Naive thymus-derived CD8-positive, alpha-beta T cell (primary cell): ENCODE results near the gene SEC24C. TPM values are rescaled to one million over a fixed set of nuclear protein-coding genes. Genes with fewer than 3 reads are reported as not detected.
"Not testable (repeated sequence)": the region's sequence is repeated elsewhere in the genome, so short reads cannot be mapped to it uniquely, and the experiment has no call there.

Experiments used
- ATAC-seq, 2 donors: fragments of 150-1000 bp; cut with Tn5 transposase in 1 of 2; sonication (Bioruptor Pico), chemical (Tn5 transposase) in 1 of 2; 1 replicate in 1 of 2; 2 replicates in 1 of 2; pipeline ENCODE4 v1.10.0; 2021; ENCODE audit warnings: mild to moderate bottlenecking in 2 of 2, moderate library complexity in 2 of 2
- POLR2A ChIA-PET: fragments of 350-600 bp; sonication (Branson Sonifier 250); formaldehyde crosslinking; loops from one replicate; lab custom pipeline; 2021; ENCODE audit warnings: antibody characterized with exemption; lab: Charles Lee
- DNase-seq, 10 donors: peaks; one replicate each; pipeline versions ENCODE4 v3.0.0 to v3.0.0-alpha.2; 2020 to 2022
- H3K27ac Mint-ChIP-seq, 10 donors: one replicate each; pipeline ENCODE4 v1.8.0; 2020 to 2022; ENCODE audit warnings: mild to moderate bottlenecking in 10 of 10, mixed read lengths in 10 of 10, moderate library complexity in 4 of 10, inconsistent platforms in 1 of 10
- H3K27me3 Mint-ChIP-seq, 5 donors: one replicate each; pipeline ENCODE4 v1.8.0; 2021 to 2022; ENCODE audit warnings: mixed read lengths in 5 of 5
- H3K36me3 Mint-ChIP-seq, 3 donors: one replicate each; pipeline ENCODE4 v1.8.0; 2020 to 2022; ENCODE audit warnings: mixed read lengths in 3 of 3, mild to moderate bottlenecking in 2 of 3, inconsistent platforms in 1 of 3
- H3K4me1 Mint-ChIP-seq, 4 donors: one replicate each; pipeline ENCODE4 v1.8.0; 2021 to 2022; ENCODE audit warnings: mixed read lengths in 4 of 4
- H3K4me3 Mint-ChIP-seq, 10 donors: one replicate each; pipeline ENCODE4 v1.8.0; 2020 to 2022; ENCODE audit warnings: mild to moderate bottlenecking in 10 of 10, mixed read lengths in 10 of 10, moderate library complexity in 6 of 10, inconsistent platforms in 1 of 10
- H3K9me3 Mint-ChIP-seq, 9 donors: one replicate each; pipeline ENCODE4 v1.8.0; 2020 to 2022; ENCODE audit warnings: mixed read lengths in 9 of 9, mild to moderate bottlenecking in 3 of 9, inconsistent platforms in 1 of 9, moderate library complexity in 1 of 9
- polyA plus RNA-seq, 3 donors: library from polyadenylated mRNA; unstranded; fragments of 300-500 nt; fragmentation: Illumina TruSeq; gene quantifications; one replicate each; pipeline ENCODE4 v1.2.3, GENCODE V29; 2021
- total RNA-seq, 8 experiments: library from RNA in 2 of 8; stranded (reverse) in 2 of 8; gene quantifications; one replicate each; pipeline ENCODE4 v1.2.3 and lab custom pipeline; 2021 to 2026

SEC24C gene
- total and polyA plus RNA-seq, 5 experiments from 2014 or later = 18.9 to 72.7 (median 33.5) TPM

DNA sequence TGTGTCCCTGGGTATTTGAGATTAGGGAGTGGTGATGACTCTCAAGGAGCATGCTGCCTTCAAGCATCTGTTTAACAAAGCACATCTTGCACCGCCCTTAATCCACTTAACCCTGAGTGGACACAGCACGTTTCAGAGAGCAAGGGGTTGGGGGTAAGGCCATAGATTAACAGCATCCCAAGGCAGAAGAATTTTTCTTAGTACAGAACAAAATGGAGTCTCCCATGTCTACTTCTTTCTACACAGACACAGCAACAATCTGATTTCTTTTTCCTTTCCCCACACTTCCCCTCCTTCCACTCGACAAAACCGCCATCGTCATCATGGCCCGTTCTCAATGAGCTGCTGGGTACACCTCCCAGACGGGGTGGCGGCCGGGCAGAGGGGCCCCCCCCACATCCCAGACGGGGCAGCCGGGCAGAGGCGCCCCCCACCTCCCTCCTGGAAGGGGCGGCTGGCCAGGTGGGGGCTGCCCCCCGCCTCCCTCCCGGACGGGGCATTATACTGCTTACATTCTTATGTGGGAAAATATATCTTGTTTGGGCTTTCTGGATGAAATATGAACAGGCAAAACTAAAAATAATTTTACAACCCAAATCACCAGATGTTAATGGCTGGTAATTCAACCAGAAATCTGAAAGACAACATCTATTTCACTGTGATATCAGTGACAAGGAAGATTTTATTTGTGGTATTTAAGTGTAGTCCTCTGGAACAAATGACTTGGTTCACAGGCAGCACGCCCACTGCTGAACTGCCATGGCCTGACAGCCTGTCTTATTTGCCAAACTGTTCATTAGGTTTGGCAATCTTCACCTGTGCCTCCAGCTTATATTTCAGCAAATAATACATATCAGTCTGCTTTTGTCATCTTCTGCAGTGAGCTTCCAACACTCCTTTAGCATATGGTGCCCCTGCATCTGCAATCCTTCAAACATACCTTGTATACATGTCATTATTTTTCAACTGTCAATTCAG is 28.7 kb upstream of the SEC24C start:
- H3K4me3 Mint-ChIP-seq, H3K27me3 Mint-ChIP-seq, H3K27ac Mint-ChIP-seq, DNase-seq, H3K4me1 Mint-ChIP-seq, ATAC-seq, POLR2A ChIA-PET, H3K9me3 Mint-ChIP-seq: not testable (repeated sequence)
- H3K36me3 Mint-ChIP-seq = peaks cover 0 to 73% (median 22%) of the 10 kb centered on the region in 3 donors

DNA sequence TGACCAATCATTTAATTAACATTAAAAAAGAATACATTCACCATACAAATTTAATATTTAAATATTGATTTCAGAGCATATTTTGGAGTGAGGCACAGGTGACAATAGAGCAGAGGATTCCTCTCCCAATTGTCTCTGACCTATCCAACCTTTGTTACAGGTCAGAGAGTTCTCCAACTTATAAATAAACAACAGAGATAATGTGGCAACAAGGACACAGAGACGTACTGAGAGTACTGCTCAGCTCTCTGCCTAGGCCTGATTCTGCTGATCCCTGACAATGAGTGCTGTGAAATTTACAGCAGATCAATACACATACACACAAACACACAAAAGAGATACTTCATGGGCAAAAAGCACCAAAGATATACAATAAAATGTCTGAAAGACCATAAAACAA is 27.9 kb upstream of the SEC24C start:
- Mint-ChIP-seq H3K9me3 (no peaks in the 10 kb centered on the region), H3K36me3 (peaks cover 0 to 78% (median 25%) of the 10 kb centered on the region in 3 donors), H3K4me3 (no peak overlapping the region), H3K27ac (no peak overlapping the region), H3K27me3 (no peaks in the 10 kb centered on the region), H3K4me1 (peaks cover 0 to 5% (median under 1%) of the 10 kb centered on the region in 4 donors)
- DNase-seq (no peak), ATAC-seq (no peak)
- POLR2A ChIA-PET = no interaction called here

DNA sequence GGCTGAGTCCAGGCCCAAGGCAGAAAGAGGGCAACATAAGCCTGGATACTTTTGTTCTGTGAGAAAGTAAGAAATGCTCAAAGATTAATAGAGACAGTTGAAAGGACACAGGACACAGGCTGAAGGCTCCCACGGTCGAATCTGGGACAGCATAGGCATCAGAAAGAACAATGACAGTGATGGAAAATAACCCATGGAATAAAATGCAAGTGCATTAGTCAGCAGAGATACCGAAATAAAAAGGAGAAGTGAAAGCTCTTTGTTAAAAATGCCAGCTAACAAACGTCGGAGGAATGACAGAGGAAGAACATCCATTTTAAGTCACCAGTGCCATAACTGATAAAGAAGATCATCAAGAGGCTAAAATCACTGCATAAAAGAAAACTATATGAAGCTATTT is 26.6 kb upstream of the SEC24C start:
- POLR2A ChIA-PET = no interaction called here
- DNase-seq = no peak
- Mint-ChIP-seq H3K9me3 (no peaks in the 10 kb centered on the region), H3K4me1 (peaks cover 0 to 5% (median under 1%) of the 10 kb centered on the region in 4 donors), H3K27ac (peak overlapping the region in 2 of 10 donors; percentile 9 to 57), H3K4me3 (peak overlapping the region in 1 of 10 donors; percentile 20), H3K36me3 (peaks cover 0 to 83% (median 26%) of the 10 kb centered on the region in 3 donors), H3K27me3 (no peaks in the 10 kb centered on the region)
- ATAC-seq = no peak

GRCh38 chr10:73720561-73720960 is 23.6 kb upstream of the SEC24C start:
- H3K36me3 Mint-ChIP-seq = peaks cover 0 to 86% (median 26%) of the 10 kb centered on the region in 3 donors
- DNase-seq, H3K4me3 Mint-ChIP-seq, H3K27me3 Mint-ChIP-seq, POLR2A ChIA-PET, H3K9me3 Mint-ChIP-seq, H3K4me1 Mint-ChIP-seq, ATAC-seq: not testable (repeated sequence)
- peak overlapping the region in 1 of 10 donors; percentile 74 for H3K27ac Mint-ChIP-seq

DNA sequence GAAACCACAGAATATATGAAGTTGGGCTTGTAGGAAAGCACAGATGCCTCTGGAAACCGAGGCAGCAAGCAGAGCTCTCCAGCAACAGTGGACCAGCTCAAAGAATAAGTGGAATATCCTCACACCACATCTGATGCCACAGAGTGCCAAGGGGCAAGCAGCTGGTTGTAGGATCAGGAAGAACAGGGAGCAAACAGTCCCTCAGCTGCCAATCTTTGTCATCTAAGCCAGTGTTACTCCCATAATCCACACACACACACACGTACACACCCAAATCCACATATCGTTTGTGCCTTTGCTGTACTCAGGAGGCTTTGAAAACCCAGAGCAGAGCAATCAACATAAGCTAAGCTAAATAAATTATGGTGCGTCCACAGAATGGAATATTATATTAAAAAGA is 20.7 kb upstream of the SEC24C start:
- ATAC-seq = no peak
- Mint-ChIP-seq H3K4me1 (peaks cover 0 to 2% (median 0%) of the 10 kb centered on the region in 4 donors), H3K27me3 (no peaks in the 10 kb centered on the region), H3K4me3 (no peak overlapping the region), H3K36me3 (peaks cover 0 to 77% (median 19%) of the 10 kb centered on the region in 3 donors), H3K9me3 (no peaks in the 10 kb centered on the region), H3K27ac (no peak overlapping the region)
- POLR2A ChIA-PET = interaction anchor here (0.7 kb wide), 1 partner anchor 21 kb away, joined by 3 read pairs; no protein-coding TSS in a partner anchor
- DNase-seq = no peak

GRCh38 chr10:73729781-73730152 is 14.4 kb upstream of the SEC24C start:
- Mint-ChIP-seq H3K27ac (peak overlapping the region; percentile 94 to 99 (median 97)), H3K36me3 (peaks cover 0 to 24% (median 8%) of the 10 kb centered on the region in 3 donors), H3K4me1 (peaks cover 9 to 24% (median 15%) of the 10 kb centered on the region in 4 donors), H3K4me3 (peak overlapping the region; percentile 94 to 100 (median 98))
- ATAC-seq (peak; percentile 13 to 14), DNase-seq (peak in 3 of 10 donors; percentile 10 to 30 (median 19))
- H3K9me3 Mint-ChIP-seq, H3K27me3 Mint-ChIP-seq: not testable (repeated sequence)
- POLR2A ChIA-PET = interaction anchor here (0.6 to 5.3 kb wide), 8 partner anchors 13 to 318 kb away, joined by 3 to 50 read pairs (median 4); partner anchors contain the start of genes PPP3CB, SEC24C and ZSWIM8

DNA sequence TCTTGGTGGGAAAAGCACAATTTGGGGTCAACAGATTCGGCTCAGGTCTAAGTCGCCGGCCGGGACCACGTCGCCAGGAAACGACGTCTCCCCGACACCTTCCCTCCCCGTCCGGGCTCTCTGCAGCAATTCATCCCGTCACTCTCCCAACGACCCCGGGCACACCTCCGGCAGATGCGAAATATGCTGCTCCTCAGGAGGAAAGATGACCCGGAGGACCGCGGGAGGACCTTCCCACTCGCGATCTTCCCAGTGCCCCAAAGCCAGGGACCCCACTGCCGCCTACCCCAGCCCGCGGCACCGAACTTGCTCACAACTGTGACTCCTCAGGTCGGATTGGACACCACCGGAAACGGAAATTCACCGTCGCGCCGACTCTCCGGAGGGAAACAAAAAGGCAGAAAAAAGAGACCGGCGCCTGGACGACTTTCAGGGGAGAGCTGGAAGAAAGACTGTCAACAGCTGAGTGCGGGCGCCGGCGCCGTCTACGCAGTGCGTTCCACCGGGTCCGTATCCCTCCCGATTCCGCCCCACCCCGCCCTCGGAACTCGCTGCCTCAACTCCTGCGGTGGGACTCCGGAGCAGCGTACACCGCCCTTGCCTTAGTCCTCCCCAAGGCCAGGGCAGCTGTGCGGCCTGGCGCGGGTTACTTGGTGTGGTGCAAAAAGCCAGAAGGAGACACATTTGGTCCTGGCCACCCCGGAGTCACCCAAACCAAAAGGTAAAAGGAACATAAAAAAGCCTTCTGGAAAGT is 13.8 kb upstream of the SEC24C start:
- Mint-ChIP-seq H3K4me3 (peak overlapping the region; percentile 94 to 100 (median 98)), H3K4me1 (peaks cover 9 to 24% (median 16%) of the 10 kb centered on the region in 4 donors), H3K27me3 (no peaks in the 10 kb centered on the region), H3K9me3 (no peaks in the 10 kb centered on the region), H3K36me3 (peaks cover 0 to 21% (median 8%) of the 10 kb centered on the region in 3 donors), H3K27ac (peak overlapping the region; percentile 94 to 99 (median 97))
- ATAC-seq = peak; percentile 90 to 93
- POLR2A ChIA-PET = interaction anchor here (0.7 to 5.3 kb wide), 12 partner anchors 12 to 634 kb away, joined by 3 to 50 read pairs (median 4); partner anchors contain the start of genes ADK, AP3M1, CHCHD1 and PPP3CB
- DNase-seq = peak; percentile 70 to 95 (median 89)

DNA sequence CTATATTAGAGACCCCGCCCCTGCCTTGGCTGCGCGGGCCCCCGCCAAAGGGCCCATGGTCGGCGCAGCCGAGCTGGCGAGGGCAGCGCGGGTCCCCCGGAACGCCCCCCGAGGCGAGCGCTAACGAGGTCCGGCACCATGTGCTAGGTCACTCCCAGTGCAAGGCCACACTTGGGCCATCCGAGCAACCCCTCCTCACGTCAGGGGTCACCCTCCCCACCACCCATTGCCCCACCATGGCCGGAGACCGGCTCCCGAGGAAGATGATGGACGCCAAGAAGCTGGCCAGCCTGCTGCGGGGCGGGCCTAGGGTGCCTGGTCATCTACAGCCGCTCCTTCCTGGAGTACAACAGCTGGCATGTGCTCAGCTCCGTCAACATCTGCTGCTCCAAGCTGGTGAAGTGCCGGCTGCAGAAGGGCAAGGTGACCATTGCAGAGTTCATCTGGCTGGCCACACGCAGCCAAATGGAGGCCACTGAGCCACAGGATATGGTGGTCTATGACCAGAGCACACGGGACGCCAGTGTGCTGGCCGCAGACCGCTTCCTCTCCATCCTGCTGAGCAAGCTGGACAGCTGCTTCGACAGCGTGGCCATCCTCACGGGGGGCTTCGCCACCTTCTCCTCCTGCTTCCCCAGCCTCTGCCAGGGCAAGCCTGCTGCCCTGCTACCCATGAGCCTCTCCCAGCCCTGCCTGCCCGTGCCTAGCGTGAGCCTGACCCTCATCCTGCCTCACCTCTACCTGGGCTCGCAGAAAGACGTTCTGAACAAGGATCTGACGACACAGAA is 12.4 kb upstream of the SEC24C start:
- Mint-ChIP-seq H3K9me3 (no peaks in the 10 kb centered on the region), H3K27ac (peak overlapping the region in 7 of 10 donors; percentile 33 to 99 (median 85)), H3K4me3 (peak overlapping the region in 9 of 10 donors; percentile 39 to 99 (median 48)), H3K27me3 (no peaks in the 10 kb centered on the region), H3K36me3 (peaks cover 0 to 15% (median 8%) of the 10 kb centered on the region in 3 donors), H3K4me1 (peaks cover 11 to 24% (median 18%) of the 10 kb centered on the region in 4 donors)
- ATAC-seq (no peak), DNase-seq (no peak)
- POLR2A ChIA-PET = interaction anchor here (0.9 to 5.3 kb wide), 5 partner anchors 11 to 236 kb away, joined by 3 to 50 read pairs (median 7); partner anchors contain the start of genes CHCHD1, PPP3CB and SEC24C

- peaks cover 11 to 24% (median 18%) of the 10 kb centered on the region in 4 donors for H3K4me1 Mint-ChIP-seq
- no peaks in the 10 kb centered on the region for H3K27me3 Mint-ChIP-seq
- DNase-seq (no peak), ATAC-seq (no peak)
- H3K9me3 Mint-ChIP-seq = no peaks in the 10 kb centered on the region
- POLR2A ChIA-PET = interaction anchor here (5.3 kb wide), 1 partner anchor 10 kb away, joined by 50 read pairs; the partner anchor contains the start of gene SEC24C
- H3K4me3 Mint-ChIP-seq = peak overlapping the region in 9 of 10 donors; percentile 39 to 74 (median 48)
- peak overlapping the region in 7 of 10 donors; percentile 3 to 91 (median 52) for H3K27ac Mint-ChIP-seq
- H3K36me3 Mint-ChIP-seq = peaks cover 0 to 10% (median 2%) of the 10 kb centered on the region in 3 donors
Measured at GRCh38 chr10:73732426-73732825, 11.7 kb upstream of the SEC24C start.

- no peaks in the 10 kb centered on the region for H3K9me3 Mint-ChIP-seq
- POLR2A ChIA-PET = interaction anchor here (0.8 to 5.3 kb wide), 2 partner anchors 10 to 33 kb away, joined by 6 to 50 read pairs; partner anchors contain the start of gene SEC24C
Measured at GRCh38 chr10:73732931-73733623, 11.1 kb upstream of the SEC24C start.

More at GRCh38 chr10:73732931-73733623, 11.1 kb upstream of the SEC24C start:
- no peak overlapping the region for H3K27ac Mint-ChIP-seq
- H3K36me3 Mint-ChIP-seq = peaks cover 0 to 13% (median 0%) of the 10 kb centered on the region in 3 donors
- H3K4me3 Mint-ChIP-seq = no peak overlapping the region
- ATAC-seq (no peak), DNase-seq (no peak)
- no peaks in the 10 kb centered on the region for H3K27me3 Mint-ChIP-seq
- H3K4me1 Mint-ChIP-seq = peaks cover 11 to 24% (median 18%) of the 10 kb centered on the region in 4 donors
